Heart right ventricle (tissue), 16 donors: ENCODE data around the gene VMO1. TPM values are rescaled to one million over a fixed set of nuclear protein-coding genes. Genes with fewer than 3 reads are reported as not detected.

ENCODE experiments used
- ATAC-seq, 8 donors: fragments of 200-7000 bp; cut with Tn5 transposase; one replicate each; pipeline ENCODE4 v1.9.1; 2020; ENCODE audit warnings: mild to moderate bottlenecking in 8 of 8, moderate library complexity in 8 of 8, moderate number of reproducible peaks in 1 of 8
- DNase-seq, 2 donors: peaks; one replicate each; pipeline ENCODE4 v3.0.0-alpha.2; 2020
- H3K27ac ChIP-seq, 10 donors: fragments of 200-600 bp; sonication (generic) in 2 of 10; one replicate each; pipeline versions ENCODE4 v1.5.0 to v1.8.0; 2020 to 2022; ENCODE audit warnings: mild to moderate bottlenecking in 3 of 10
- H3K27me3 ChIP-seq, 7 donors: fragments of 200-600 bp; one replicate each; pipeline ENCODE4 v1.8.0; 2021 to 2022; ENCODE audit warnings: mild to moderate bottlenecking in 2 of 7
- H3K36me3 ChIP-seq, 9 donors: fragments of 200-600 bp; sonication (generic) in 1 of 9; one replicate each; pipeline versions ENCODE4 v1.5.0 to v1.8.0; 2020 to 2022; ENCODE audit warnings: mild to moderate bottlenecking in 2 of 9
- H3K4me1 ChIP-seq, 9 donors: fragments of 200-600 bp; sonication (generic) in 1 of 9; one replicate each; pipeline versions ENCODE4 v1.5.0 to v1.8.0; 2020 to 2022; ENCODE audit warnings: mild to moderate bottlenecking in 4 of 9
- H3K4me3 ChIP-seq, 10 donors: fragments of 200-600 bp; sonication (generic) in 2 of 10; one replicate each; pipeline versions ENCODE4 v1.5.0 to v1.8.0; 2020 to 2022; ENCODE audit warnings: mild to moderate bottlenecking in 7 of 10, moderate library complexity in 2 of 10
- H3K9me3 ChIP-seq, 11 donors: fragments of 200-600 bp in 10 of 11; sonication (generic) in 2 of 11; one replicate each; pipeline versions ENCODE4 v1.5.0 to v1.8.0; 2013 to 2022; ENCODE audit warnings: mild to moderate bottlenecking in 2 of 11, control low read depth in 1 of 11, moderate library complexity in 1 of 11
- CTCF ChIP-seq, 9 donors: fragments of 200-600 bp; sonication (generic) in 2 of 9; IDR thresholded peaks; one replicate each; pipeline versions ENCODE4 v1.5.0 to v1.8.0; 2021 to 2022; ENCODE audit warnings: antibody characterized with exemption in 9 of 9, mild to moderate bottlenecking in 5 of 9, moderate library complexity in 1 of 9
- WGBS, 2 donors: extraction: QIAGEN DNeasy Blood & Tissue Kit; methylation state at CpG; one replicate each; pipeline ENCODE4 v1.1.7; 2013; ENCODE audit warnings: inconsistent platforms in 1 of 2; 5-methylcytosine and 5-hydroxymethylcytosine counted together
- intact Hi-C, 10 donors: fragments of 100-400 bp; cut with DNase I; formaldehyde crosslinking; loops; one replicate each; pipeline versions ENCODE4 v1.11.1 to v1.14.2; 2022
- polyA plus RNA-seq, 2 donors: library from polyadenylated mRNA; stranded (reverse); fragments of 200-250 nt; gene quantifications; one replicate each; pipeline ENCODE4 v1.2.3, GENCODE V29; 2013
- total RNA-seq, 10 donors: library from RNA; stranded (reverse); fragmentation: NEBNext Ultra II Directional in 3 of 10; extraction: Animal tissue kit (Norgen Biotek cat#: 25700) in 3 of 10; gene quantifications; one replicate each; pipeline versions ENCODE4 v1.2.1 to v1.2.4, GENCODE V29; 2021 to 2023
- donor health status: Arrhythmogenic right ventricular cardiomyopathy.
- donor health status: ischemic (EF 13 %, LVEDD 7.1; RV severe dilation, severe dysfunction).
- donor health status: healthy with polysubstance abuse.
- donor health status: DM: no; HTN: yes; CAD: no.
- donor health status: DM: no; HTN: no; CAD: no.
- donor health status: ischemic (EF 25% LVEDD 6.9; RV normal size, moderate dysfunction).
- donor health status: ischemic (EF 25% LVEDD 5.7; RV mildly dilated, moderate dysfunction).
- donor health status: healthy.
- donor health status: DM: yes; HTN: yes; CAD: no.
- donor health status: Ischemic cardiomyopathy.
- donor health status: ischemic (EF 35%, LVEDD 5.7; RV mildly dilated, moderate dysfunction).
- donor health status: nonischemic (EF 11% LVEDD 7.7; RV severe dilation, severe dysfunction).
- donor health status: DM: yes; HTN: yes; CAD: no.
- donor health status: PGD.
- donor health status: ischemic (EF 29% LVEDD 5.4; RV normal size, mild dysfunction).
- donor health status: nonischemic (EF 23%, LVEDD 6.1; RV moderate dilation, normal function).

VMO1 gene
- total and polyA plus RNA-seq, 12 donors, result 0.38 to 2.1 (median 0.64) TPM; not detected in 2

DNA sequence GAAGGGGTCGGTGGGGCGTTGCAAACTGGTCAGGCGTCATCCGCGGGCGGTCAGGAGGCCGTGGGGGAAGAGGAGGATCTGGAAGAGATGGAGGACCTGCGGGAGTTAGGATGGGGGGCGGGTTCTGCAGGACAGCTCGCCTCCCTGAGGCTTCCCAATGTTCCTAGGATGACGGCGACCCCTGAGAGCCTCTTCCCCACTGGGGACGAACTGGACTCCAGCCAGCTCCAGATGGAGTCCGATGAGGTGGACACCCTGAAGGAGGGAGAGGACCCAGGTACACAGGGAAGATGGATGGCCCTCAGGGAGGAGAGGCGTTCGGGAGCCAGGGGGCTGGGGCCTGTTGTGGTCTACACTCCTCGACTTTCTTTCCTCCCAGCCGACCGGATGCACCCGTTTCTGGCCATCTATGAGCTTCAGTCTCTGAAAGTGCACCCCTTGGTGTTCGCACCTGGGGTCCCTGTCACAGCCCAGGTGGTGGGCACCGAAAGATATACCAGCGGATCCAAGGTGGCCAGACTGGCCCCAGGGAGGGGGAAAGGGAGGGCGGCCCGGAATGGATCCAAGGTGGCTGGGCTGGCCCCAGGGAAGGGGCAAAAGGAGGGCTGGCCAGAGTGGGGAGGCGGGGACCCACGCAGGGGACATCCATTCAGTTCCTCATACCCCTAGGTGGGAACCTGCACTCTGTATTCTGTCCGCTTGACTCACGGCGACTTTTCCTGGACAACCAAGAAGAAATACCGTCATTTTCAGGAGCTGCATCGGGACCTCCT lies 21.6 kb upstream of the VMO1 start:
- H3K4me1 ChIP-seq, result peaks cover 7 to 31% (median 18%) of the 10 kb centered on the region in 9 donors
- WGBS, 2 donors, result 34 to 38% methylated on average over 32 of the region's 32 CpGs

GRCh38 chr17:4806777-4807604 lies 20.8 kb upstream of the VMO1 start, which contains the start of gene PLD2:
Gene PLD2 (plus strand): TSS chr17:4807152. CDS start chr17:4807773, 621 bp downstream.
- intact Hi-C loops, result loop anchor here in 1 of 10 donors (5.0 kb wide), 1 partner anchor 70 kb away; no protein-coding TSS in a partner anchor
- peak; percentile 97 to 99 (median 97) for ATAC-seq

More for the DNA sequence above, 21.6 kb upstream of the VMO1 start:
- Histone ChIP-seq H3K36me3 (peaks cover 0 to 28% (median 0%) of the 10 kb centered on the region in 9 donors), H3K9me3 (no peaks in the 10 kb centered on the region), H3K27ac (peak overlapping the region in 8 of 10 donors; percentile 50 to 94 (median 90)), H3K27me3 (no peaks in the 10 kb centered on the region), H3K4me3 (peak overlapping the region; percentile 46 to 99 (median 88))
- ATAC-seq (peak; percentile 2 to 28 (median 16)), DNase-seq (no peak)
- intact Hi-C loops, result loop anchor here in 1 of 10 donors (5.0 kb wide), 1 partner anchor 70 kb away; no protein-coding TSS in a partner anchor
- TF ChIP-seq CTCF (IDR thresholded peaks at IDR 0.05), result no peak

DNA sequence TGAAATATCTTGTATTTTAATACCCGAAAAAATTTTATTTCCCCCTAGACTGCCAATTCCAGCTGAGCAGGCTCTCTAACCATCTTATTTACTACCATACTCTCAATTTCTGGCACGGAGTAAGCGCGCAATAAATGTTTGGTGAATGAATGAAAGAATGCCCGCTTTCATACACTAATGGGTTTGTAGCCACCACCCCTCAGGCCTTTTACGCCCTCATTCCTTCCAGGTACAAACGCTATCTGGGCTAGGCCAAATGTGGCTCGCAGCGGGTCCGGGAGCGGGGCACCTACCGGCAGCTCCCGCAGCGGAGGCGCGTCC lies 20.3 kb upstream of the VMO1 start:
- peaks cover 0 to 24% (median 0%) of the 10 kb centered on the region in 9 donors for H3K36me3 ChIP-seq
- no peaks in the 10 kb centered on the region for H3K9me3 ChIP-seq
- no peak for TF ChIP-seq CTCF (IDR thresholded peaks at IDR 0.05)
- H3K4me1 ChIP-seq, result peaks cover 7 to 26% (median 18%) of the 10 kb centered on the region in 9 donors
- H3K4me3 ChIP-seq, result peak overlapping the region; percentile 28 to 99 (median 86)
- ATAC-seq, result no peak
- DNase-seq, result no peak
- WGBS, 2 donors, result 5 to 9% methylated on average over 12 to 16 of the region's 16 CpGs
- H3K27ac ChIP-seq, result peak overlapping the region in 8 of 10 donors; percentile 43 to 94 (median 90)
- no peaks in the 10 kb centered on the region for H3K27me3 ChIP-seq
- intact Hi-C loops, result loop anchor here in 1 of 10 donors (5.0 kb wide), 1 partner anchor 71 kb away; no protein-coding TSS in a partner anchor

More at GRCh38 chr17:4806777-4807604, 20.8 kb upstream of the VMO1 start, which contains the start of gene PLD2:
- Histone ChIP-seq H3K4me1 (peaks cover 7 to 26% (median 18%) of the 10 kb centered on the region in 9 donors), H3K4me3 (peak within 1 kb of the TSS; percentile 46 to 99 (median 88)), H3K9me3 (no peaks in the 10 kb centered on the region), H3K27me3 (no peaks in the 10 kb centered on the region), H3K27ac (peak within 1 kb of the TSS; percentile 4 to 94 (median 89)), H3K36me3 (peaks cover 0 to 28% (median 0%) of the 10 kb centered on the region in 9 donors)
- no peak for TF ChIP-seq CTCF (IDR thresholded peaks at IDR 0.05)
- DNase-seq, result peak; percentile 87 to 89
- WGBS, 2 donors, result 0 to 1% methylated on average over 75 to 106 of the region's 106 CpGs

DNA sequence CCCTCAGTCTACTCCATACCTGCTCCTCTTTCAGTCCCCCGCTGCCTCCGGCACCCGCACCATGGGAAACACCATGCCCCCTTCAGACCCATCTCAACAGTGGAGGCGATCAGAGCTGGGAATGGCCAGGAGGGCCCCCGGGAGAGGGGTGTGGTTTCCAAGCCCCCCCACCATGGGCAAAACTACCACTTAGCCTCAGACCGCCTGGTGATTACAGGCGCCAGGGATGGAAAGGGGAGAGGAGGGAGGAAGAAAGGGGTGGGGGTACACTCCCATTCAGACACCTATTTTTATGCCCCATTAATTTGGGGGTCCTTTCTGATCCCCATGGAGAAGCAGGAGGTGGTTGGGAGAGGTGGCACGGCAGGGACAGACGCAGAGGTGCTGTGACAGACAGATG lies 16.1 kb upstream of the VMO1 start, which contains the start of gene C17orf114:
TSS of gene C17orf114 (minus strand) at position 101 of the 400 bp plus-strand sequence.
- peaks cover 0 to 28% (median 14%) of the 10 kb centered on the region in 9 donors for H3K36me3 ChIP-seq
- no peaks in the 10 kb centered on the region for H3K27me3 ChIP-seq
- TF ChIP-seq CTCF (IDR thresholded peaks at IDR 0.05), result no peak
- ATAC-seq (no peak), DNase-seq (no peak)
- 69 to 81% methylated on average over 9 of the region's 9 CpGs for WGBS, 2 donors
- H3K9me3 ChIP-seq, result no peaks in the 10 kb centered on the region
- no peak within 1 kb of the TSS for H3K4me3 ChIP-seq
- no peak within 1 kb of the TSS for H3K27ac ChIP-seq
- H3K4me1 ChIP-seq, result peaks cover 0 to 11% (median 5%) of the 10 kb centered on the region in 9 donors
- intact Hi-C loops, result no loop called here
